PC-3 (cell line): ENCODE data around the gene RALBP1. TPM values are rescaled to one million over a fixed set of nuclear protein-coding genes. Genes with fewer than 3 reads are reported as not detected.

Experiments used
- ATAC-seq: fragments of 200-7000 bp; cut with Tn5 transposase; 2 replicates; pipeline ENCODE4 v1.9.1; 2020; ENCODE audit warnings: mild to moderate bottlenecking, moderate library complexity
- BruUV-seq: library from RNA; stranded (reverse); fragments of 400-500 nt; replicated peaks from 2 replicates; lab custom pipeline; 2021; lab: Mats Ljungman, UMichigan
- CTCF ChIA-PET: fragments of 300-600 bp; sonication (Branson Sonifier 250); formaldehyde crosslinking; loops from one replicate; lab custom pipeline; 2022; ENCODE audit warnings: antibody characterized with exemption; lab: Charles Lee
- POLR2A ChIA-PET: fragments of 300-600 bp; sonication (Branson Sonifier 250); formaldehyde crosslinking; loops from one replicate; lab custom pipeline; 2022; ENCODE audit warnings: antibody characterized with exemption; ENCODE audit not compliant: unreplicated experiment; lab: Charles Lee
- DNase-seq: peaks from one replicate; pipeline ENCODE4 v3.0.0-alpha.2; 2015
- H2AFZ ChIP-seq: fragments of 300-600 bp; sonication (generic); 2 replicates; pipeline ENCODE4 v1.6.0; 2016; ENCODE audit warnings: antibody characterized with exemption, low read length
- H3F3A ChIP-seq: fragments of 300-600 bp; sonication (generic); one replicate; pipeline ENCODE4 v1.6.0; 2017; ENCODE audit warnings: antibody characterized with exemption, low read length, control low read depth, mild to moderate bottlenecking; ENCODE audit not compliant: unreplicated experiment
- H3K27ac ChIP-seq: fragments of 300-600 bp; sonication (generic); 2 replicates; pipeline ENCODE4 v1.5.1; 2016; ENCODE audit warnings: mild to moderate bottlenecking, low read length
- H3K27me3 ChIP-seq: fragments of 300-600 bp; sonication (generic); 2 replicates; pipeline ENCODE4 v1.6.1; 2016; ENCODE audit warnings: low read length, mixed read lengths
- H3K36me3 ChIP-seq: fragments of 300-600 bp; sonication (generic); 2 replicates; pipeline ENCODE4 v1.6.1; 2016; ENCODE audit warnings: low read depth, mixed run types, low read length, mixed read lengths
- H3K4me1 ChIP-seq: fragments of 300-600 bp; sonication (generic); 2 replicates; pipeline ENCODE4 v1.5.1; 2016; ENCODE audit warnings: low read length; ENCODE audit not compliant: insufficient read depth
- H3K4me2 ChIP-seq: fragments of 300-600 bp; sonication (generic); 2 replicates; pipeline ENCODE4 v1.6.0; 2016; ENCODE audit warnings: low read length
- H3K4me3 ChIP-seq: fragments of 300-600 bp; sonication (generic); 2 replicates; pipeline ENCODE4 v1.5.1; 2016; ENCODE audit warnings: mild to moderate bottlenecking, low read length, mixed read lengths
- H3K79me2 ChIP-seq: fragments of 300-600 bp; sonication (generic); 2 replicates; pipeline ENCODE4 v1.6.1; 2017; ENCODE audit warnings: low read length, mixed read lengths
- H3K9ac ChIP-seq: fragments of 300-600 bp; sonication (generic); 2 replicates; pipeline ENCODE4 v1.6.0; 2016; ENCODE audit warnings: mild to moderate bottlenecking, low read length
- H3K9me2 ChIP-seq: fragments of 300-600 bp; sonication (generic); replicated peaks from 2 replicates; pipeline ENCODE4 v1.6.1; 2016; ENCODE audit warnings: mixed run types, low read length, mixed read lengths
- H3K9me3 ChIP-seq: fragments of 300-600 bp; sonication (generic); 2 replicates; pipeline ENCODE4 v1.6.1; 2016; ENCODE audit warnings: low read length, mixed read lengths
- H4K20me1 ChIP-seq: fragments of 300-600 bp; sonication (generic); 2 replicates; pipeline ENCODE4 v1.6.1; 2016; ENCODE audit warnings: low read length, mixed read lengths
- CTCF ChIP-seq: fragments of 300-600 bp; sonication (generic); conservative IDR thresholded peaks from 2 replicates; pipeline ENCODE4 v1.5.1; 2017; ENCODE audit warnings: antibody characterized with exemption, low read depth, mild to moderate bottlenecking, low read length
- EZH2 ChIP-seq: fragments of 300-600 bp; sonication (generic); IDR thresholded peaks from one replicate; pipeline ENCODE4 v1.6.1; 2017; ENCODE audit warnings: antibody characterized with exemption, mild to moderate bottlenecking, low read length; ENCODE audit not compliant: unreplicated experiment
- EZH2phosphoT487 ChIP-seq: fragments of 300-600 bp; sonication (generic); IDR thresholded peaks from 2 replicates; pipeline ENCODE4 v1.6.1; 2018; ENCODE audit warnings: mild to moderate bottlenecking, antibody characterized with exemption, low read length, borderline replicate concordance
- intact Hi-C: fragments of 100-400 bp; cut with micrococcal nuclease; formaldehyde crosslinking; loops from 2 replicates; pipeline ENCODE4 v1.9.0; 2023
- total RNA-seq: library from RNA; depleted of rRNA; stranded (reverse); fragments of >200 nt; gene quantifications from 2 replicates; pipeline ENCODE4 v1.2.3, GENCODE V29; 2014

Gene RALBP1
- total RNA-seq, 1 experiment from 2014 or later, result 89.8 TPM

DNA sequence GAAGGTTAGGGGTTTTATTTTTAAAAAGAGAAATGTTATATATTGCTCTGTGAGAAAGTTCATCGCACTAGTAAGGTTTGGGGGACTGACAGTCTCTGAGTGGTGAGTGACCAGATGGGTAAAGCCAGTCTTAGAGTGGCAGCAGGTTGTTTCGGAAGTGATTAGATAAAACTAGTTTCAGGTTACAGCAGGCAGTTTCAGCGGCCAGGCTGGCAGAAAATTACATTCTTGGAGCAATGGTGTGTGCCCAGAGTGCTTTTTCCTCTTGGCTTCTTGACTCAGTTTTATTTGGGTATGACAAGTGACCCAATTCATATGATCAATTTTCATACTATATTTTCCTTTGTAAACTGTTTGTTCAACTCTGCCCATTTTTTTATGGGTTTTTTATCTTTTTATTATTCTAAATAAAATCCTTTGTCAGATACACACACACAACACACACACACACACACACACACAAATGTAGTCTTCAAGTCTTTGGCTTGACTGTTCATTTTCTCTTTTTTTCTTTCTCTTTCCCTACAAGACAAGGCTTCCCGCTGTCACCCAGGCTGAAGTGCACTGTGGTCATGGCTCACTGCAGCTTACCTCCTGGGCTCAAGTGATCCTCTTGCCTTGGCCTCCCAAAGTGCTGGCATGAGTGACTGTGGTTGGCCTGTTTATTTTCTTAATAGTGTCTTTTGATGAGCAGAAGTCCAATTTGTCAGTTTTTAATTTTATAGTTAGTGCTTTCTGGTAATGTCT is 30.9 kb downstream of the RALBP1 start:
- Histone ChIP-seq H3K9me3 (no peaks in the 10 kb centered on the region), H3F3A (no peaks in the 10 kb centered on the region), H3K27me3 (no peaks in the 10 kb centered on the region), H2AFZ (no peak overlapping the region), H3K9me2 (no peaks in the 10 kb centered on the region), H3K4me2 (peak overlapping the region; percentile 41), H3K36me3 (peaks cover 16% of the 10 kb centered on the region), H3K27ac (peak overlapping the region; percentile 37), H3K79me2 (peaks cover 74% of the 10 kb centered on the region), H3K4me3 (peak overlapping the region; percentile 8; the same call in 1 of the 2 replicates), H4K20me1 (0 out of 2 replicates have a peak, but pooled peaks cover 11% of the 10 kb centered on the region), H3K4me1 (peaks cover 20% of the 10 kb centered on the region), H3K9ac (no peak overlapping the region)
- POLR2A ChIA-PET, result no interaction called here
- TF ChIP-seq CTCF (no peak), EZH2phosphoT487 (no peak), EZH2 (no peak)
- peak; percentile 91 for ATAC-seq
- DNase-seq, result peak; percentile 79
- intact Hi-C loops, result loop anchor here (1.0 to 5.0 kb wide), 2 partner anchors 8 to 219 kb away; no protein-coding TSS in a partner anchor
- BruUV-seq, result no TSS peak
- CTCF ChIA-PET, result no interaction called here

GRCh38 chr18:9507565-9508088 is 32.3 kb downstream of the RALBP1 start:
- H3K9me3 ChIP-seq, result no peaks in the 10 kb centered on the region
- DNase-seq (no peak), ATAC-seq (no peak)
- H3K9ac ChIP-seq, result no peak overlapping the region
- ChIA-PET CTCF (no interaction called here), POLR2A (interaction anchor here (0.6 kb wide), 1 partner anchor 144 kb away, joined by 4 read pairs; no protein-coding TSS in a partner anchor)
- peaks cover 78% of the 10 kb centered on the region for H3K79me2 ChIP-seq
- no peaks in the 10 kb centered on the region for H3K9me2 ChIP-seq
- 0 out of 2 replicates have a peak, but pooled peaks cover 11% of the 10 kb centered on the region for H4K20me1 ChIP-seq
- H3K36me3 ChIP-seq, result peaks cover 6% of the 10 kb centered on the region; the same call in 1 of the 2 replicates
- H3K4me3 ChIP-seq, result no peak overlapping the region
- peaks cover 26% of the 10 kb centered on the region for H3K4me1 ChIP-seq
- H3F3A ChIP-seq, result no peaks in the 10 kb centered on the region
- no peaks in the 10 kb centered on the region for H3K27me3 ChIP-seq
- TF ChIP-seq EZH2 (no peak), CTCF (no peak), EZH2phosphoT487 (no peak)
- no TSS peak for BruUV-seq
- no peak overlapping the region for H3K4me2 ChIP-seq
- intact Hi-C loops, result loop anchor here (5.0 kb wide), 1 partner anchor 220 kb away; no protein-coding TSS in a partner anchor
- no peak overlapping the region for H3K27ac ChIP-seq
- no peak overlapping the region for H2AFZ ChIP-seq
